ENCODE results near the gene TAF7.

GRCh38 chr5:141351591-141351990 is 31.0 kb upstream of the TAF7 start:
- no peak for TF ChIP-seq CTCF (IDR thresholded peaks at IDR 0.05)
- no peak for TF ChIP-seq EP300 (IDR thresholded peaks at IDR 0.05)
- no peak for TF ChIP-seq POLR2A (IDR thresholded peaks at IDR 0.05)
- no peak for TF ChIP-seq POLR2AphosphoS5 (IDR thresholded peaks at IDR 0.05)
